ENCODE measurements around the gene TGM2.

TGM2 gene

DNA sequence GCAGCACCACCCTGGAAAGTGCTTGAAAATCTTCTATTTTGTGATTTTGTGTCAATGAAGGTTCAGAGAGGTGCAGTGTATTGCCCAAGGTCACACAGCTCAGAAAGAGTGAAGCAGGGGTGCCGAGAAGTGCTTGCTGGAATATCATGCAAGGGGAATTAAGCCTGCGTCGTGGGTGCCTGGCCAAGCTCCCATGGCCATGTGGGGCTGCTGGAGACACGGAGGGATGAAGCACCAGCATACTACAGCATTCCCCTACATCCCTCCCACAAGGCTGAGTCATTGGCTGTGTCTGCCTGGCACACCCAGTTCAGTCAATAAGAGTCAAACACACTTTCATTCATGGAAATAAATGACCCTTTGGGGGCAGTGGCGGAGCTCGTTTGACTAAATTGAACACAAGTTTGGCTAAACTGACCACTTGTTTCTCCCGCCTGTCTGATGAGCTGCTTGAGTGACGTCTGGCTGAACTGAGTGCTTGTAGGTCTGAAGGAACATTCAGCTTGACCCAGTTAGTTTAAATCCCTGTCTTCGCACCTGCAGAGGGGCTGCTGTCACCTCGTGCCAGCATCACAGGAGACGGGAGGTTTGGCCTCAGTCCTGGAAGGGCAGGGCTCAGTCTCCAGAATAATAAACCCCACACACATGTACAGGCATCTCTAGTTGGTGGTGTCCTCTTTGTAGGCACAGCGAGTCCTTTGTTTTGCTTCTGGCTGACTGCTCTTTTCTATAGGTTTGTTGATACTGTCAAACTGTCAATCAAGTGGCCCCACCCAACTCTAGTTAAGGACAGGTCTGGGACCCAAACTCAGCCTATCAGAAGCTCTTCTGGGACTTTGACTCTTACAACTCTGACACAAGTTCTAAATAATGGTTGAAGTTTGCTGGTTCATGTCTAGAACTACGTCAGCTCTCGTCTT is 8.4 kb upstream of the TGM2 start:
- no peak for DNase-seq

GRCh38 chr20:38172408-38172807 is 7.3 kb upstream of the TGM2 start:
- DNase-seq = no peak

DNA sequence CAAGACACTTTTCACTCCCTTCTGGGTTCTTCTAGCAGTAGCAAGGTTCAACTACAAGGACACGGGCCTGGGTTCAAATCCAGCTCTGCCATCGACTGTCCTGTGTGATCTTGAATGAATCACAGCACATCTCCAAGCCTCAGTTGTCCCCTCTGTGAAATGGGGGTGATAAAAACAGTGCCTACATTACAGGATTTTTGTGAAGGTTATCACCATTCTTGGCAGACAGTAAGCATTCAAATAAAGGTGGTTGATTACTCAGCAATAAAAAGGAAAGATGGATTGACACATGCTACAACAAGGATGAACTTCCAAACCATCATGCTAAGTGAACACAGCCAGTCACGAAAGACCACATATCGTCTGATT is 6.6 kb upstream of the TGM2 start:
- DNase-seq = no peak

DNA sequence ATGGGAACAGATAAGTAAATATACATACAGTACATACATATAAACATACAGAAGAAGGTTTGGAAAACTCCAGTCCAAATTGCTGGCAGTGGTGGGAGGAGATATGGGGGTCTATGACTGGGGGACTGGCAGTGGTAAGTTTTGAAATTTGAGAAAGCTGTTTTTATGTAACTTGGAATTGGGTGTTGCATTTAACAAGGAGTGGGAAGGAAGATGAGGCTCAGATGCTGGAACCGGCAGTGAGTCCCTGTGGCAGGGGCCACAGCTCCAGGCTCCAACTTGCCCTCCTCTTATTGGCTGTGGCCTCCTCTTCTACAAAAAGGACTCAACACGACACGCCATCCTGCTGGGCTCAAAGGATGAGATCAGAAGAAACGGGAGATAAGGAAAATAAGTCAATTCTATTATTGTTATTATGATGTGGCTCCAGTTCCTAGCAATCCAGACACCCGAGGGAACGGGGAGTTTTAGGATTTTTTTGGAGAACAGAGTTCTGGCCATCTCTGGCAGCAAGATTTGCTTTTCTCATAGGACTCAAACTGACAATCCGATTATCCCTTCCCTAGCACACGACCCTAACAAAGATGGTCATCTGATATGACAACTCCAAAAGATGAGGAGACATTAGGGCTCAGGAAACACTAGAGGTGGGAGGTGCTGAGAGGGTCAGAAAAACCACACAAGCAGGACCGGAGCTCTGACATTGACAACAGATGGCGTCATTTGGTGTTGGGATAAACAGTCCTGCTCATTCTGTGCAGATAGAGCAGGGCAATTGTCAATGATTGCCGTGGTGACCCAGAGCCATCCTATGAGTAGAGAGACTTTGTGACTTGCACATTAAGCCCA is 6.0 kb upstream of the TGM2 start:
- no peak for DNase-seq

GRCh38 chr20:38170219-38170825 is 5.3 kb upstream of the TGM2 start:
- no peak for DNase-seq

DNA sequence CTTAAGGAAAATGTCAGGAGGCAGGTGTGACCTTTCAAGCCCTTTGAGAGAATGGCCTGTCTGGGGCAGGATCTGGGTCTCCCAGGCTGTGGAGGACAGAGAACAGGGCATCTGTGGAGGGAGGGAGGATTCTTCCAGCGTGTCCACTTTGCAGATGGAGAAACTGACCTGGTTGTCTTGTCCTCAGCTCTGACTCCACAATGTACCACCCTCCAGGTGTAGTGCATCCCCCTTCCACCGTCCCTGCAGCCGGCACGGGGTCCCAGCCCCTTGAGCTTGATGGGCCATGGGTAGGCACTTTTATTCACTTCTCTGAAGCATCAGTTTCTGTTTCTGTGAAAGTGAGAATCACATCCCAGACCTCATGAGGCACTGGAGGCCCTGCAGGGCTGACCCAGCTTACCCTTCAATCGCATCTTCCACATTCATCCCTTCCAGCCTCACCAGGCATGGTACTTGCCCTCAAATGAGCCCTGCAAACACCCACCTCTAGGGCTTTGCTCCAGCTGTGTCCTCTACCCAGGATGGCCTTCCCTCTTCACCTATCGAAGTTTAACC is 4.6 kb upstream of the TGM2 start:
- no peak for DNase-seq

DNA sequence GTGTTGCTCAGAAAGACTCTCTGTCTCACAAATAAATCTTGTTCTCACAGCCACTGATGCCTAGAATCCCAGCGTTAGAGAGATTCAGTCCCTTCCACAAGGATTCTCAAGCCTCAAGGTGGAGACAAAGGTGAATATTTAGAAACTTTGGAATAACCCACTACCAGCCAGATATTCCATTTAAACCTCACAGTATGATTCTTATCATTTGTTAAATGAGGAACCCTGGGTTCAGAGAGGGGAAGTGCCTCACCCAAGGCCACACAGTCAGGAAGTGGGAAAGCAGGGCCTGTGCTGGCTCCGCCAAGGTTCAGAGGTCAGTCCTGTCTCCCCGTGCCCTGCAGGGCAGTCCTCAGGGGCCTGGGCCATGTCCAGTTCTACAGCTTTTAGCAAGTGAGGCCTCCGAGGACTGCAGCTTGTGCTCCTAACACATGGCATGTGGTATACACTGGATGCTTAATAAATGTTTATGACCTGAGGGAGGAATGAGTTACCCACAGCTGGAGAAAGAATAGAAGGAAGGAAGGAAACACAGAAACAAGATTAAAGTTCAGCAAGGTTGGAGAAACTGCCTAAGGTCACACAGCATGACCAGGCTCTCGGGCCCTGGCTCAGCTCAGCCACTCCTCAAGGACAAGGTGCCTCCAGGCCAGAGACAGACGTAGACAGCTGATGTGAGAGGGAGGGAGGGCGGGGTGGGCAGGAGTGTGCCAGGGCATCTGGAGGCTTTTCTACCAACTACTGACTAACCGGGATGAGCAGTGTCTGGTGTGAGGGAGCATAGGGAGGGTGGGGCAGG is 3.9 kb upstream of the TGM2 start:
- DNase-seq = no peak

DNA sequence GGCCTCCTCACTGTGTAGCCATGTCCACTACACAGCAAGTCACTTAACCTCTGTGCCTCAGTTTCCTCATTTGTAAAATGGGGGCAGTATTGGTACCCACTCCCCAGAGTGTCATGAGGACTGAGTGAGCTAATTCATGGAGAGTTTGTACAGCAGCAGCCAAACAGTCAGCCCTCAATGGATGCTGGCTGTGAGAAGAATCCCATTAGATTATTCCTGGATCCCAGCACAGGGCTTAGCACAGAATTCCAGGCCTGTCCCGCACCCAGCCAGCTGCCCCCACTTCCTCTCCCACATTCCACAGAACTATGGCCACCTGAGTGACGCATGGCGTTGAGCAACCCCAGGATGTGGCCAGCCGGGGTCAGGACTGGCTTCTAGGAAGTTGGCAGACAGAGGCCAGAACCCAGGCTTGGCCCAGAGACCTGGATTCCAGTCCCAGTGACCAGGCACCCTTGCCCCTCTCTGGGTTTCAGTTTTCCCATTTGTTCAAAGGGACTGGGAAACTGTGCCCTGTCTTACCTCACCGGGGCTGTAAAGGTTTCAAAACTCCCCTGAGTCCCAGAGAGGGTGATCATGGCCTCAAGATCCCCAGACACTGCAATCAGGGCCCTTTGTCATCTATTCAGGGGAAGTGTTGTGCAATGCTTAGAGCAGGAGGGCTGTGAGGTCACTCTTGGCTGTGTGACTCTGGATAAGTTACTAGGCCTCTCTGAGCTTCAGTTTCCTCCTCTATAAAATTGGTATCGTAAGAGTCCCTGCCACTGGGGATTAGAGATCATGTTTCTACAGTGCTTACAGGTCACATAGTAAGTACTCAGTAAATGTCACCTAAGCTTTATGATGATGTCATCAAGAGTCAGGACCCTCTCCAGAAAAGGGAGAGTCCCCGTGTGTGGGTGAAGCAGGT is 3.0 kb upstream of the TGM2 start:
- DNase-seq = no peak

DNA sequence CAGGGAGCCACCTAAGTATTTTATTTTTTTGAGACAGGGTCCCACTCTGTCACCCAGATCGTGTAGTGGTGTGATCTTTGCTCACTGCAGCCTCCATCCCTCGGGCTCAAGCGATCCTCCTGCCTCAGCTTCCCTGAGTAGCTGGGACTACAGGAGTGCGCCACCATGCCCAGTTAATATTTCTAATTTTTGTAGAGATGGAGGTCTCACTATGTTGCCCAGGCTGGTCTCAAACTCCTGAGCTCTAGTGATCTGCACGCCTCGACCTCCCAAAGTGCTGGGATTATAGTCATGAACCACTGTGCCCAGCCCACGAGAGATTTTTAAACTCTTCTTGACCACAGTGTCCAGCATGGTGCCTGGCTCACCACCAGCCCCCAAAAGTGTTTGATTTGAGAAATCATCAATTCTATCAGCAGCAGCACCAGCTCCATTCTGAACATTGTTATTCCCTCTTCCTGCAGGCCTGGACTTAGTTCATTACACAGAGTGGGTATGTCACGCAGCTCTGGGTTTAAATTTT is 2.3 kb upstream of the TGM2 start:
- no peak for DNase-seq

DNA sequence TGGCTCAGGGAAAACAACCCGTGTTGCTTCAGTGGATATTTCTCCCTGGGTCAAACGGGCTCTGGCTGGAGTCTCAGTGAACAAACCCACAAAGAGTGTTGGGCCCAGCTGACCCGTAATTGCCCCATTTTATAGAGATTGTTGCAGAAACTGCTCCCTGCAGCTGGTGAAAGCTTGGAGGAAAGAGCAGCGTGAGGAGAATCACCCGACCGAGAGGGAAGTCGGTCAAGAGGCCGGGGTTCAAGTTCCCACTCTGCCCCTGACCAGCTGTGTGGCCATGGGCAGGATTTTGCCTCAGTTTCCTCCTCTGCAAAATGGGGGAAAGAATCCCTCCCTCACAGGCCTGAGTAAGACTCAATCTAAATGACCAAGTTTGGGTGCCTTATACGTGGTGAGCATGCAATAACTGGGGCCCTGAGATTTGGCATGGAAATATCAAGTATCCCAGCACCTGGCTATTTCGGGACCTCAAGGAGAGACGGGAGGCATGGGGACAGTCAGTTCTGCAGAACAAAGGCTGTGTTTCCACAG is 1.7 kb upstream of the TGM2 start:
- DNase-seq = no peak

GRCh38 chr20:38165966-38166702 is 1.1 kb upstream of the TGM2 start:
- DNase-seq = no peak

DNA sequence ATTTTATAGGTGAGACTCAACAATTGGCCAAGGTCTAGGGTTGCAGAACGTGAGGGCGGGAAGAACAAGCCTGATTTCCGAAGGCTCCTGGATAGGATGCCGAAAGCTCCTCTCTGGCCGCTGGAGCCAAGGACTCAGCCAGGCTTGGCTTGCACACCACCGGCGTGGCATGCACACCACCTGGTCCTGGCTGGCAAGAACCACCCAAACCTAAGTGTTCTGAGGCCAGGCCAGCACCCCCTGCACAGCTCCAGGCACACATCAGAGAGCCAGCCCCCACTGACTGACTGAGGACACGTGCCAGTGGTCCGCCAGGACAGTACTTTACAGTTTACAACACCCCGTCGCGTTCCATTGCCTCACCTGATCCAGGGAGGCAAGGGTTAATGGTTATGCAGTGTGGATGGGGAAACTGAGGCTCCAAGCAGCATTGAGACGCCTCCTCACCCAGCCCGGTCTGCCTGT is 414 bp downstream of the TGM2 start:
- DNase-seq = no peak

DNA sequence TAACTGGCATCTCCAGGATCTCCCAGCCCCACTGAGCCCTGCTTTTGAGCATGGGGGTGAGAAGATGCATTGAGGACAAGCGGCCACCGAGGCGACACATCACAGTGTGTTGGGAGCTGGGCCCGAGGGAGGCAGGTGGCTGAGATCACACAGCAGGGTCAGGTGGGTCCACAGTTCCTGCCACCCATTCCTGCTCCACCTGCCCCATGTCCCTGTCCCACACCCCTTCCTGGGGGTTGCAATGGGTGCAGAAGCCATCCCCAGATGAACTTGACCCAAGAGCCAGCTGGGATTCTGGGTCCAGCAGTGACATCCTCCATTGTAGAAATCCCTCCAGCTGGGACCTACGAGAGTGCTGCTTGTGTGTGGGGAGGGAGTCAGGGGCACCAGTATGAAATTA is 1.0 kb downstream of the TGM2 start:
- DNase-seq = no peak

- no peak for DNase-seq
Measured at GRCh38 chr20:38162878-38163875, 1.9 kb downstream of the TGM2 start.

GRCh38 chr20:38162149-38162548 is 2.9 kb downstream of the TGM2 start:
- DNase-seq = no peak

GRCh38 chr20:38161412-38161774 is 3.7 kb downstream of the TGM2 start:
- DNase-seq = no peak

DNA sequence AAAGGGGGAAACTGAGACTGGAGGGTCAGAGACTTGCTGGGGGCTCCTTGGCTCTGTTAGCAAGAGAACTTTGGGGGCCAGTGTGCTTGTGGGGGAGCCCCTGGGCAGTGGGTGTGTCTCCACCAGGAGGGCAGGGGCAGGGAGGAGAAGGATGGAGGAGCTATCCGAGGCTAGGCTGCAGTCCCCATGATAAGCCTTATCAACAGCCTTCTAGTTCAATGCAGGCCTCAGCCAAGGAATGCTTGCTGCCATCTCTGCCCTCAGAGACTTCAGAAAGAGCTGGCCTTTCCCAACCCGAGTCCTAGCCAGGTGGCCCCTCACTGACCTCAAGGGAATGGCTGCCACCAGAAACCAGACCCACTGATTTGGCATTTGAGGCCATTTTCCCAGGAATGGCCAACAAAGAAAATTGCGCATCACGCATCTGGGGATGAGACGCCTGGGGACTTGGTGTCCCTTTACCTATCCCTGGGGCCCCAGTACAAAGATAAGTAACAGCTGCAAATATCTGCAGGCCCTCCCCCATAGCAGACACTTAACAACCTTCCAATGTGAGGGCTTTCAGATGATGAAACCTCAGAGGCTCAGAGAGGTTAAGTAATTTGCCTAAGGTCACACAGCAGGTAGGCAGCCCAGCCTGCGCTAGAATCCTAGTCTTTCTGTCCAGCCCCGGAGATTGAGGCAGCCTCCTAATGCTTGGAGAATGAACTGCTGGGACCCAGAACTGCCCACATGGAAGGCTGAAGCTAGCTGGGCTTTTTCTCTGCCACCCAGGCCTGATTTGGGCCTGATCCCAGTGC is 4.9 kb downstream of the TGM2 start:
- no peak for DNase-seq

- DNase-seq = no peak
Measured at GRCh38 chr20:38159566-38159956, 5.5 kb downstream of the TGM2 start.

All from activated CD4-positive, alpha-beta T cell treated with anti-CD3 and anti-CD28 coated beads for 1 hour (primary cell).